Lower leg skin (tissue), 3 donors: ENCODE data around the gene SMG7.

Experiments used
- CTCF ChIP-seq, 3 donors: fragments of 450-650 bp; IDR thresholded peaks; one replicate each; pipeline ENCODE4 v1.5.1; 2016; ENCODE audit warnings: antibody characterized with exemption in 3 of 3, mild to moderate bottlenecking in 3 of 3, moderate library complexity in 2 of 3
- POLR2A ChIP-seq, 2 donors: fragments of 450-650 bp; IDR thresholded peaks; one replicate each; pipeline ENCODE4 v1.6.1; 2016 to 2017; ENCODE audit warnings: antibody characterized with exemption in 2 of 2, mild to moderate bottlenecking in 1 of 2, moderate library complexity in 1 of 2

GRCh38 chr1:183546427-183546826, 74.1 kb downstream of the SMG7 start:
- no peak for TF ChIP-seq CTCF (IDR thresholded peaks at IDR 0.05)
- no peak for TF ChIP-seq POLR2A (IDR thresholded peaks at IDR 0.05)
